ENCODE results near the gene CCNF.
A peak's percentile ranks its signal among the peaks of the same experiment; 100 is the strongest.

The CCNF gene

GRCh38 chr16:2456551-2457153 is 27.4 kb downstream of the CCNF start (continued):
- no peak for TF ChIP-seq ZBTB10 (tag by site-specific recombination; IDR thresholded peaks at IDR 0.05)
- no peak for TF ChIP-seq OVOL3 (tag by site-specific recombination; IDR thresholded peaks at IDR 0.05)
- TF ChIP-seq ZNF133 (tag by site-specific recombination; IDR thresholded peaks at IDR 0.05), result no peak
- TF ChIP-seq SCRT2 (tag by site-specific recombination; IDR thresholded peaks at IDR 0.05), result peak; percentile 94

GRCh38 chr16:2457267-2457666 is 28.0 kb downstream of the CCNF start:
- TF ChIP-seq SCRT2 (tag by site-specific recombination; IDR thresholded peaks at IDR 0.05) (no peak), ZNF449 (tag by site-specific recombination; IDR thresholded peaks at IDR 0.05) (no peak), ZNF513 (tag by site-specific recombination; IDR thresholded peaks at IDR 0.05) (no peak), ZNF664 (tag by site-specific recombination; IDR thresholded peaks at IDR 0.05) (no peak), ZNF311 (tag by site-specific recombination; IDR thresholded peaks at IDR 0.05; ENCODE audit: borderline replicate concordance) (no peak), ZNF707 (tag by site-specific recombination; IDR thresholded peaks at IDR 0.05) (no peak), ZNF302 (tag by site-specific recombination; IDR thresholded peaks at IDR 0.05; ENCODE audit: low read depth) (no peak), ZFP3 (tag by site-specific recombination; IDR thresholded peaks at IDR 0.05; ENCODE audit: low read depth) (no peak), ZNF248 (tag by site-specific recombination; IDR thresholded peaks at IDR 0.05) (no peak), ZNF660 (tag by site-specific recombination; IDR thresholded peaks at IDR 0.05) (no peak), ZNF148 (tag by site-specific recombination; IDR thresholded peaks at IDR 0.05; ENCODE audit: borderline replicate concordance) (no peak), FEZF1 (tag by site-specific recombination; IDR thresholded peaks at IDR 0.05) (no peak), ZNF211 (tag by site-specific recombination; IDR thresholded peaks at IDR 0.05; ENCODE audit: low read depth) (no peak), ZNF266 (tag by site-specific recombination; IDR thresholded peaks at IDR 0.05; ENCODE audit: low read depth) (no peak), ZNF112 (tag by site-specific recombination; IDR thresholded peaks at IDR 0.05) (no peak), ZNF624 (tag by site-specific recombination; IDR thresholded peaks at IDR 0.05) (no peak), SP7 (tag by site-specific recombination; IDR thresholded peaks at IDR 0.05) (no peak), PRDM1 (tag by site-specific recombination; IDR thresholded peaks at IDR 0.05) (no peak), ZNF324 (tag by site-specific recombination; IDR thresholded peaks at IDR 0.05) (no peak), ZNF558 (tag by site-specific recombination; IDR thresholded peaks at IDR 0.05) (no peak)
- CTCF ChIA-PET, result interaction anchor here (1.0 kb wide), 1 partner anchor 44 kb away, joined by 6 read pairs; no protein-coding TSS in a partner anchor
- Histone ChIP-seq H3K9me3 (ENCODE audit: control insufficient read depth, insufficient read depth, low read depth, low read length) (no peaks in the 10 kb centered on the region), H3K36me3 (ENCODE audit: control insufficient read depth in 2 of 2, insufficient read depth in 1 of 2, low read length in 2 of 2) (peaks cover 0 to 65% of the 10 kb centered on the region in 2 experiments; a peak in 2 of 3 replicates), H3K4me3 (ENCODE audit: low read depth, low read length) (no peak overlapping the region), H3K27ac (ENCODE audit: extremely low read depth, low read depth, low read length) (no peak overlapping the region), H3K4me1 (ENCODE audit: control insufficient read depth, insufficient read depth, low read length) (peaks cover 15% of the 10 kb centered on the region)
- POLR2A ChIA-PET, result interaction anchor here (1.0 to 1.5 kb wide), 2 partner anchors 11 to 17 kb away, joined by 3 to 4 read pairs; no protein-coding TSS in a partner anchor

Data from HEK293 (cell line).